22Rv1 (cell line): ENCODE data around the gene MSRB1.

Experiments used
- CTCF ChIP-seq: fragments of 450-650 bp; IDR thresholded peaks from 2 replicates; pipeline ENCODE4 v1.5.1; 2017; ENCODE audit warnings: mild to moderate bottlenecking
- ZFX ChIP-seq: fragments of 450-650 bp; IDR thresholded peaks from 2 replicates; pipeline ENCODE4 v1.6.1; 2017; ENCODE audit warnings: antibody characterized with exemption, borderline replicate concordance

- TF ChIP-seq CTCF (no peak), ZFX (no peak)
Observed at GRCh38 chr16:1933097-1933661, 9.8 kb downstream of the MSRB1 start.
